SK-N-SH (cell line): Measurements from ENCODE around the gene SVOP. TPM values are rescaled to one million over a fixed set of nuclear protein-coding genes. Genes with fewer than 3 reads are reported as not detected.

ENCODE experiments used
- CTCF ChIA-PET: fragments of 300-600, 350-600 bp; formaldehyde crosslinking; extraction: SDS; loops from one replicate; lab custom pipeline; 2021; lab: Yijun Ruan, JAX
- POLR2A ChIA-PET: fragments of 350-600 bp; sonication (Branson Sonifier 250); formaldehyde crosslinking; extraction: SDS; loops from one replicate; lab custom pipeline; 2020; ENCODE audit warnings: antibody characterized with exemption, inconsistent platforms; lab: Yijun Ruan, JAX
- DNase-seq: peaks from one replicate; pipeline ENCODE4 v3.0.0; 2012
- H2AFZ ChIP-seq: fragments of 200-600 bp; sonication (generic); 2 replicates; pipeline ENCODE4 v1.8.1; 2016; ENCODE audit warnings: antibody characterized with exemption, mild to moderate bottlenecking, low read depth
- H3F3A ChIP-seq: fragments of 200-600 bp; sonication (generic); replicated peaks from 2 replicates; pipeline ENCODE3; 2016; ENCODE audit warnings: antibody characterized with exemption, mild to moderate bottlenecking; ENCODE audit not compliant: insufficient read depth
- H3K27ac ChIP-seq, 2 experiments: fragments of 200-500 bp in 1 of 2; fragments of 200-600 bp in 1 of 2; sonication (Bioruptor generic) in 1 of 2; sonication (generic), shearing (Covaris generic) in 1 of 2; 2 replicates each; pipeline versions ENCODE4 v1.5.1 to v1.6.1; 2014 to 2016; ENCODE audit warnings: low read depth in 2 of 2, inconsistent platforms in 1 of 2, low read length in 1 of 2, mild to moderate bottlenecking in 1 of 2, mixed read lengths in 1 of 2
- H3K27me3 ChIP-seq: fragments of 200-600 bp; sonication (generic), shearing (Covaris generic); 2 replicates; pipeline ENCODE4 v1.6.1; 2016; ENCODE audit warnings: mixed run types; ENCODE audit not compliant: insufficient read depth
- H3K36me3 ChIP-seq, 2 experiments: fragments of 200-500 bp in 1 of 2; fragments of 200-600 bp in 1 of 2; sonication (Bioruptor generic) in 1 of 2; sonication (generic) in 1 of 2; replicated peaks in 1 of 2; 2 replicates each; pipeline versions ENCODE3 to v1.5.1; 2014 to 2016; ENCODE audit warnings: low read length in 1 of 2, mild to moderate bottlenecking in 1 of 2; ENCODE audit not compliant: insufficient read depth in 2 of 2, control insufficient read depth in 1 of 2
- H3K4me1 ChIP-seq, 2 experiments: fragments of 200-500 bp in 1 of 2; fragments of 200-600 bp in 1 of 2; sonication (Bioruptor generic) in 1 of 2; sonication (generic), shearing (Covaris generic) in 1 of 2; 2 replicates each; pipeline versions ENCODE4 v1.5.1 to v1.6.1; 2014 to 2016; ENCODE audit warnings: low read depth in 1 of 2, low read length in 1 of 2, mixed run types in 1 of 2; ENCODE audit not compliant: insufficient read depth in 2 of 2, control insufficient read depth in 1 of 2
- H3K4me2 ChIP-seq: fragments of 200-600 bp; sonication (generic), shearing (Covaris generic); 2 replicates; pipeline ENCODE4 v1.6.1; 2017; ENCODE audit warnings: mixed run types
- H3K4me3 ChIP-seq, 2 experiments: fragments of 200-500 bp in 1 of 2; fragments of 200-600 bp in 1 of 2; sonication (Bioruptor generic) in 1 of 2; sonication (generic), shearing (Covaris generic) in 1 of 2; 2 replicates each; pipeline versions ENCODE4 v1.5.1 to v1.8.1; 2014 to 2016; ENCODE audit warnings: low read depth in 2 of 2, inconsistent platforms in 1 of 2, low read length in 1 of 2, mild to moderate bottlenecking in 1 of 2, mixed read lengths in 1 of 2, moderate library complexity in 1 of 2
- H3K79me2 ChIP-seq: fragments of 200-600 bp; sonication (generic); 2 replicates; pipeline ENCODE4 v1.8.1; 2017; ENCODE audit warnings: mild to moderate bottlenecking; ENCODE audit not compliant: insufficient read depth
- H3K9ac ChIP-seq: fragments of 200-600 bp; sonication (generic); 2 replicates; pipeline ENCODE4 v1.6.1; 2017; ENCODE audit warnings: mixed run types
- H3K9me2 ChIP-seq: fragments of 200-600 bp; sonication (generic); 2 replicates; pipeline ENCODE4 v1.6.1; 2017; ENCODE audit warnings: mixed run types
- H3K9me3 ChIP-seq: fragments of 200-600 bp; sonication (generic); 2 replicates; pipeline ENCODE4 v1.6.1; 2017; ENCODE audit warnings: mixed run types, mild to moderate bottlenecking, moderate library complexity
- H4K20me1 ChIP-seq: fragments of 200-600 bp; sonication (generic); 2 replicates; pipeline ENCODE4 v1.6.1; 2017; ENCODE audit warnings: mild to moderate bottlenecking, mixed run types; ENCODE audit not compliant: insufficient read depth
- CHD2 ChIP-seq: fragments of 150-350 bp; IDR thresholded peaks from 2 replicates; pipeline ENCODE4 v1.6.1; 2018; ENCODE audit warnings: low read length; ENCODE audit not compliant: partially characterized antibody
- CTCF ChIP-seq: fragments of 200-600 bp; sonication (generic); IDR thresholded peaks from 2 replicates; pipeline ENCODE4 v1.6.1; 2017; ENCODE audit warnings: antibody characterized with exemption, mild to moderate bottlenecking, moderate library complexity
- ELF1 ChIP-seq: IDR thresholded peaks from 2 replicates; pipeline ENCODE4 v1.4.0; 2012
- EP300 ChIP-seq, 2 experiments: IDR thresholded peaks; 2 replicates each; pipeline versions ENCODE4 v1.4.0 to v1.6.1; 2012; ENCODE audit warnings: borderline replicate concordance in 1 of 2, low read depth in 1 of 2, low read length in 1 of 2
- EZH2phosphoT487 ChIP-seq: fragments of 200-600 bp; sonication (generic); IDR thresholded peaks from 2 replicates; pipeline ENCODE4 v1.6.1; 2017; ENCODE audit warnings: low read depth, mixed run types, mild to moderate bottlenecking, antibody characterized with exemption, moderate library complexity, borderline replicate concordance
- GABPA ChIP-seq: IDR thresholded peaks from 2 replicates; pipeline ENCODE4 v1.4.0; 2012; ENCODE audit warnings: low read depth, mild to moderate bottlenecking
- GATA2 ChIP-seq: sonication (generic); formaldehyde crosslinking; IDR thresholded peaks from 2 replicates; pipeline ENCODE4 v1.5.0; 2020; ENCODE audit warnings: mild to moderate bottlenecking, missing genetic modification reagents
- MEF2A ChIP-seq: IDR thresholded peaks from 2 replicates; pipeline ENCODE4 v1.4.0; 2012; ENCODE audit warnings: low read depth, borderline replicate concordance
- MXI1 ChIP-seq: IDR thresholded peaks from 2 replicates; pipeline ENCODE4 v1.6.1; 2012; ENCODE audit warnings: mild to moderate bottlenecking, low read depth, low read length, improper control_type of control experiment
- POLR2AphosphoS5 ChIP-seq: IDR thresholded peaks from 2 replicates; pipeline ENCODE4 v1.6.1; 2012; ENCODE audit warnings: low read depth, low read length
- RCOR1 ChIP-seq: fragments of 150-350 bp; IDR thresholded peaks from 2 replicates; pipeline ENCODE4 v1.6.1; 2017; ENCODE audit warnings: antibody characterized with exemption, low read length
- RXRA ChIP-seq: IDR thresholded peaks from 2 replicates; pipeline ENCODE4 v1.4.0; 2012; ENCODE audit warnings: low read depth, mild to moderate bottlenecking, borderline replicate concordance
- TAF1 ChIP-seq: IDR thresholded peaks from 2 replicates; pipeline ENCODE4 v1.6.1; 2012; ENCODE audit warnings: low read depth, mild to moderate bottlenecking, low read length, moderate library complexity, borderline replicate concordance
- TEAD4 ChIP-seq: IDR thresholded peaks from 2 replicates; pipeline ENCODE4 v1.4.0; 2012; ENCODE audit warnings: mild to moderate bottlenecking, borderline replicate concordance; ENCODE audit not compliant: insufficient read depth
- YY1 ChIP-seq: IDR thresholded peaks from 2 replicates; pipeline ENCODE4 v1.4.0; 2012; ENCODE audit warnings: low read depth, mild to moderate bottlenecking
- WGBS: methylation state at CpG from one replicate; pipeline ENCODE4 v1.1.6; 2017; ENCODE audit warnings: low lambda C conversion rate; 5-methylcytosine and 5-hydroxymethylcytosine counted together
- polyA plus RNA-seq, 3 experiments: library from polyadenylated mRNA; depleted of rRNA; stranded (reverse); fragments of >200 nt; gene quantifications; 2 replicates each; pipeline ENCODE4 v1.2.3, GENCODE V29; 2012
- TF ChIP-seq, protein P1 (sequence below): fragments of 150-350 bp; IDR thresholded peaks from 2 replicates; pipeline ENCODE4 v1.6.1; 2016; ENCODE audit warnings: mild to moderate bottlenecking, low read depth, low read length
- TF ChIP-seq, protein P2 (sequence below): IDR thresholded peaks from 2 replicates; pipeline ENCODE4; 2012

SVOP gene
- polyA plus RNA-seq, 1 of the 3 experiments (the other 2 are of a cell fraction): 0.07 TPM

- Histone ChIP-seq H3K27me3 (no peaks in the 10 kb centered on the region), H3K4me1 (no peaks in the 10 kb centered on the region; a peak in 1 of 4 replicates), H3K9me2 (no peaks in the 10 kb centered on the region), H3K4me2 (no peak overlapping the region), H3F3A (no peaks in the 10 kb centered on the region), H3K36me3 (no peaks in the 10 kb centered on the region), H3K79me2 (no peaks in the 10 kb centered on the region), H3K4me3 (no peak overlapping the region), H4K20me1 (no peaks in the 10 kb centered on the region), H3K9ac (no peak overlapping the region), H3K9me3 (no peaks in the 10 kb centered on the region), H2AFZ (no peak overlapping the region), H3K27ac (no peak overlapping the region)
- ChIA-PET CTCF (interaction anchor here (1.1 to 1.6 kb wide), 2 partner anchors 9 to 76 kb away, joined by 4 to 5 read pairs; no protein-coding TSS in a partner anchor), POLR2A (no interaction called here)
- 57% methylated on average over 11 of the region's 11 CpGs for WGBS
- TF ChIP-seq YY1 (no peak), TAF1 (no peak), CHD2 (no peak), MEF2A (no peak), EZH2phosphoT487 (no peak), GATA2 (CRISPR knock-in tag) (no peak), EP300 (IDR thresholded peaks at IDR 0.05; ENCODE audit: borderline replicate concordance in 1 of 2, low read depth in 1 of 2, low read length in 1 of 2) (no peak), RCOR1 (no peak), POLR2AphosphoS5 (no peak), TEAD4 (no peak), GABPA (no peak), ELF1 (no peak), CTCF (no peak), RXRA (no peak), MXI1 (no peak)
- TF ChIP-seq, protein P1, sequence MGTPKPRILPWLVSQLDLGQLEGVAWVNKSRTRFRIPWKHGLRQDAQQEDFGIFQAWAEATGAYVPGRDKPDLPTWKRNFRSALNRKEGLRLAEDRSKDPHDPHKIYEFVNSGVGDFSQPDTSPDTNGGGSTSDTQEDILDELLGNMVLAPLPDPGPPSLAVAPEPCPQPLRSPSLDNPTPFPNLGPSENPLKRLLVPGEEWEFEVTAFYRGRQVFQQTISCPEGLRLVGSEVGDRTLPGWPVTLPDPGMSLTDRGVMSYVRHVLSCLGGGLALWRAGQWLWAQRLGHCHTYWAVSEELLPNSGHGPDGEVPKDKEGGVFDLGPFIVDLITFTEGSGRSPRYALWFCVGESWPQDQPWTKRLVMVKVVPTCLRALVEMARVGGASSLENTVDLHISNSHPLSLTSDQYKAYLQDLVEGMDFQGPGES: no peak
- TF ChIP-seq, protein P2, sequence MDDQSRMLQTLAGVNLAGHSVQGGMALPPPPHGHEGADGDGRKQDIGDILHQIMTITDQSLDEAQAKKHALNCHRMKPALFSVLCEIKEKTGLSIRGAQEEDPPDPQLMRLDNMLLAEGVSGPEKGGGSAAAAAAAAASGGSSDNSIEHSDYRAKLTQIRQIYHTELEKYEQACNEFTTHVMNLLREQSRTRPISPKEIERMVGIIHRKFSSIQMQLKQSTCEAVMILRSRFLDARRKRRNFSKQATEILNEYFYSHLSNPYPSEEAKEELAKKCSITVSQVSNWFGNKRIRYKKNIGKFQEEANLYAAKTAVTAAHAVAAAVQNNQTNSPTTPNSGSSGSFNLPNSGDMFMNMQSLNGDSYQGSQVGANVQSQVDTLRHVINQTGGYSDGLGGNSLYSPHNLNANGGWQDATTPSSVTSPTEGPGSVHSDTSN: no peak
- no peak for DNase-seq
Observed at GRCh38 chr12:108959748-108960655, 60.9 kb downstream of the SVOP start.
